Endodermal cell (in vitro differentiated cells): ENCODE measurements around the gene VWA1. TPM values are rescaled to one million over a fixed set of nuclear protein-coding genes. Genes with fewer than 3 reads are reported as not detected.
A peak's percentile ranks its signal among the peaks of the same experiment; 100 is the strongest.
"Not testable (repeated sequence)": the region's sequence is repeated elsewhere in the genome, so short reads cannot be mapped to it uniquely, and the experiment has no call there.

Experiments used
- DNase-seq: peaks from one replicate; pipeline ENCODE4 v3.0.0-alpha.2; 2017
- H3K27ac ChIP-seq: 2 replicates; pipeline ENCODE4 v1.5.1; 2013; ENCODE audit warnings: mild to moderate bottlenecking, low read depth, low read length, moderate library complexity
- H3K27me3 ChIP-seq: 2 replicates; pipeline ENCODE4 v1.6.1; 2013; ENCODE audit warnings: mild to moderate bottlenecking, low read length, moderate library complexity; ENCODE audit not compliant: insufficient read depth, control insufficient read depth, poor library complexity, severe bottlenecking
- H3K36me3 ChIP-seq: 2 replicates; pipeline ENCODE4 v1.7.0; 2013; ENCODE audit warnings: mild to moderate bottlenecking, low read length, moderate library complexity; ENCODE audit not compliant: control insufficient read depth, insufficient read depth
- H3K4me1 ChIP-seq: one replicate; pipeline ENCODE4 v1.7.0; 2013; ENCODE audit warnings: low read length; ENCODE audit not compliant: control insufficient read depth, insufficient read depth
- H3K4me3 ChIP-seq: 2 replicates; pipeline ENCODE4 v1.5.1; 2013; ENCODE audit warnings: mild to moderate bottlenecking, low read length, moderate library complexity
- H3K9ac ChIP-seq: 2 replicates; pipeline ENCODE4 v1.6.1; 2013; ENCODE audit warnings: mild to moderate bottlenecking, low read length, moderate library complexity; ENCODE audit not compliant: poor library complexity, severe bottlenecking; ENCODE audit errors: extremely low read depth
- H3K9me3 ChIP-seq: 2 replicates; pipeline ENCODE4 v1.6.1; 2013; ENCODE audit warnings: mild to moderate bottlenecking, low read length, moderate library complexity; ENCODE audit not compliant: control insufficient read depth
- H3K27ac Mint-ChIP-seq: 2 replicates; pipeline ENCODE4 v1.8.0; 2020; ENCODE audit warnings: mixed read lengths
- H3K27me3 Mint-ChIP-seq: 2 replicates; pipeline ENCODE4 v1.8.0; 2021; ENCODE audit warnings: mild to moderate bottlenecking, mixed read lengths; ENCODE audit not compliant: insufficient read depth
- H3K36me3 Mint-ChIP-seq: 2 replicates; pipeline ENCODE4 v1.8.0; 2020; ENCODE audit warnings: low read depth, mixed read lengths
- H3K4me1 Mint-ChIP-seq: 2 replicates; pipeline ENCODE4 v1.8.0; 2020; ENCODE audit warnings: mixed read lengths
- H3K4me3 Mint-ChIP-seq: 2 replicates; pipeline ENCODE4 v1.8.0; 2020; ENCODE audit warnings: mild to moderate bottlenecking, moderate library complexity, mixed read lengths
- H3K9me3 Mint-ChIP-seq: 2 replicates; pipeline ENCODE4 v1.8.0; 2020; ENCODE audit warnings: mild to moderate bottlenecking, mixed read lengths
- WGBS, 2 experiments: methylation state at CpG; one replicate each; pipeline versions ENCODE4 v1.1.5 to v1.1.7; 2013; ENCODE audit warnings: missing lambda C conversion rate in 2 of 2, mixed read lengths in 1 of 2; ENCODE audit not compliant: insufficient coverage in 1 of 2, insufficient read length in 1 of 2; 5-methylcytosine and 5-hydroxymethylcytosine counted together
- total RNA-seq, 2 donors: library from RNA; stranded (reverse); fragmentation: NEBNext Ultra II Directional in 1 of 2; extraction: Animal tissue kit (Norgen Biotek cat#: 25700) in 1 of 2; gene quantifications; 2 replicates in 1 of 2; 3 replicates in 1 of 2; pipeline ENCODE4 v1.2.1, GENCODE V29; 2021
- TF ChIP-seq, protein P1 (sequence below): fragments of 200-600 bp; sonication (generic); conservative IDR thresholded peaks from 2 replicates; pipeline ENCODE4 v1.5.0; 2021; ENCODE audit warnings: antibody characterized with exemption, mild to moderate bottlenecking

The VWA1 gene
- total RNA-seq, 2 donors from 2014 or later = 12.7 to 17.4 TPM

GRCh38 chr1:1462318-1462966 is 27.0 kb downstream of the VWA1 start:
- DNase-seq = peak; percentile 54
- Mint-ChIP-seq H3K36me3 (no peaks in the 10 kb centered on the region), H3K27me3 (peaks cover 3% of the 10 kb centered on the region), H3K27ac (no peak overlapping the region), H3K9me3 (no peaks in the 10 kb centered on the region), H3K4me3 (no peak overlapping the region), H3K4me1 (no peaks in the 10 kb centered on the region)
- WGBS, 2 experiments = 91 to 93% methylated on average over 20 to 26 of the region's 26 CpGs
- Histone ChIP-seq H3K36me3 (no peaks in the 10 kb centered on the region), H3K27me3 (no peaks in the 10 kb centered on the region), H3K27ac (no peak overlapping the region), H3K4me1 (no peaks in the 10 kb centered on the region), H3K9ac (no peak overlapping the region), H3K4me3 (no peak overlapping the region), H3K9me3 (no peaks in the 10 kb centered on the region)
- TF ChIP-seq, protein P1, sequence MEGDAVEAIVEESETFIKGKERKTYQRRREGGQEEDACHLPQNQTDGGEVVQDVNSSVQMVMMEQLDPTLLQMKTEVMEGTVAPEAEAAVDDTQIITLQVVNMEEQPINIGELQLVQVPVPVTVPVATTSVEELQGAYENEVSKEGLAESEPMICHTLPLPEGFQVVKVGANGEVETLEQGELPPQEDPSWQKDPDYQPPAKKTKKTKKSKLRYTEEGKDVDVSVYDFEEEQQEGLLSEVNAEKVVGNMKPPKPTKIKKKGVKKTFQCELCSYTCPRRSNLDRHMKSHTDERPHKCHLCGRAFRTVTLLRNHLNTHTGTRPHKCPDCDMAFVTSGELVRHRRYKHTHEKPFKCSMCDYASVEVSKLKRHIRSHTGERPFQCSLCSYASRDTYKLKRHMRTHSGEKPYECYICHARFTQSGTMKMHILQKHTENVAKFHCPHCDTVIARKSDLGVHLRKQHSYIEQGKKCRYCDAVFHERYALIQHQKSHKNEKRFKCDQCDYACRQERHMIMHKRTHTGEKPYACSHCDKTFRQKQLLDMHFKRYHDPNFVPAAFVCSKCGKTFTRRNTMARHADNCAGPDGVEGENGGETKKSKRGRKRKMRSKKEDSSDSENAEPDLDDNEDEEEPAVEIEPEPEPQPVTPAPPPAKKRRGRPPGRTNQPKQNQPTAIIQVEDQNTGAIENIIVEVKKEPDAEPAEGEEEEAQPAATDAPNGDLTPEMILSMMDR = no peak

DNA sequence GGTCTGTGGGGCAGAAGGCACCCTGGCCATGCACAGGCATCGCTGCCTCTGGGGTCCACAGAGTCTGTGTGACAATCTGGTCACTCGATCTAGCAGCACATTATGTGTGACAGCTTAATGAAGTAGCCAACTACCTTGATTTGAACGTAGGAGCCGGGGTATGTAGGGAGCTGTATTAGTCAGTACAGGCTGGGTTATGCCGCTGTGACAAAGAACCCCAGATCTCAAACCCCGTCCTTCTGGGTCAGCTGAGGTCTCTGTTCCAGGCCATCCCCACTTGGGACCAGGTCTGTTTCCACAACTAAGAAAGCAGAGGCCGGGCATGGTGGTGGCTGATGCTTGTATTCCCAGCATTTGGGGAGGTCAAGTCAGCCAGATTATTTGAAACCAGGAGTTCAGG is 27.8 kb downstream of the VWA1 start:
- Histone ChIP-seq H3K9me3 (no peaks in the 10 kb centered on the region), H3K9ac (no peak overlapping the region), H3K4me1 (no peaks in the 10 kb centered on the region), H3K27me3 (no peaks in the 10 kb centered on the region), H3K4me3 (no peak overlapping the region), H3K36me3 (no peaks in the 10 kb centered on the region), H3K27ac (no peak overlapping the region)
- Mint-ChIP-seq H3K4me3 (no peak overlapping the region), H3K9me3 (no peaks in the 10 kb centered on the region), H3K27ac (no peak overlapping the region), H3K36me3 (no peaks in the 10 kb centered on the region), H3K4me1 (no peaks in the 10 kb centered on the region), H3K27me3 (peaks cover 3% of the 10 kb centered on the region)
- DNase-seq = no peak
- TF ChIP-seq, protein P1 = no peak
- WGBS, 2 experiments = 93 to 100% methylated on average over 2 to 7 of the region's 7 CpGs

GRCh38 chr1:1468196-1468985 is 32.9 kb downstream of the VWA1 start:
- not testable (repeated sequence) for H3K4me3 Mint-ChIP-seq, H3K4me3 ChIP-seq, H3K27me3 Mint-ChIP-seq, H3K27ac ChIP-seq, H3K4me1 ChIP-seq, H3K9me3 Mint-ChIP-seq, H3K27me3 ChIP-seq, H3K36me3 ChIP-seq, H3K27ac Mint-ChIP-seq, H3K9me3 ChIP-seq, H3K36me3 Mint-ChIP-seq, DNase-seq, H3K9ac ChIP-seq, H3K4me1 Mint-ChIP-seq
- WGBS, 2 experiments = 94% methylated on average over 11 to 30 of the region's 44 CpGs
